Stimulated activated CD8-positive, alpha-beta memory T cell treated with anti-CD3 and anti-CD28 coated beads, Interleukin-12 subunit alpha, Interleukin-12 subunit beta, amount 100 ng/mL, for 24 hours (primary cell): Measurements from ENCODE around the gene PAX5.

ENCODE experiments used
- DNase-seq: peaks from one replicate; pipeline ENCODE4 v3.0.0-alpha.2; 2020; ENCODE audit errors: extremely low read depth

The PAX5 gene

GRCh38 chr9:37025071-37025822 lies 8.8 kb downstream of the PAX5 start:
- no peak for DNase-seq

GRCh38 chr9:37017546-37017945 lies 16.5 kb downstream of the PAX5 start:
- no peak for DNase-seq

- no peak for DNase-seq
Measured at GRCh38 chr9:37011530-37011929, 22.5 kb downstream of the PAX5 start.

GRCh38 chr9:37010976-37011375 lies 23.1 kb downstream of the PAX5 start:
- DNase-seq: no peak

GRCh38 chr9:37010180-37010579 lies 23.9 kb downstream of the PAX5 start:
- no peak for DNase-seq

GRCh38 chr9:37007295-37007694 lies 26.8 kb downstream of the PAX5 start:
- no peak for DNase-seq

- DNase-seq: no peak
Measured at GRCh38 chr9:37005517-37006140, 28.4 kb downstream of the PAX5 start.

GRCh38 chr9:37004424-37004935 lies 29.6 kb downstream of the PAX5 start:
- DNase-seq: no peak

- no peak for DNase-seq
Measured at GRCh38 chr9:37002413-37003217, 31.5 kb downstream of the PAX5 start.

- no peak for DNase-seq
Measured at GRCh38 chr9:37002036-37002412, 32.0 kb downstream of the PAX5 start.

GRCh38 chr9:37001459-37001858 lies 32.6 kb downstream of the PAX5 start:
- DNase-seq: no peak

GRCh38 chr9:36999728-37000333 lies 34.2 kb downstream of the PAX5 start:
- DNase-seq: no peak

- DNase-seq: no peak
Measured at GRCh38 chr9:36997414-36997813, 36.7 kb downstream of the PAX5 start.

- no peak for DNase-seq
Measured at GRCh38 chr9:36996706-36997086, 37.4 kb downstream of the PAX5 start.

- DNase-seq: no peak
Measured at GRCh38 chr9:36995927-36996705, 38.0 kb downstream of the PAX5 start.

GRCh38 chr9:36993933-36994764 lies 39.9 kb downstream of the PAX5 start:
- no peak for DNase-seq

- no peak for DNase-seq
Measured at GRCh38 chr9:36992501-36993316, 41.4 kb downstream of the PAX5 start.

- no peak for DNase-seq
Measured at GRCh38 chr9:36991516-36992134, 42.4 kb downstream of the PAX5 start.

GRCh38 chr9:36988848-36989247 lies 45.2 kb downstream of the PAX5 start:
- no peak for DNase-seq
